GM18951 (cell line): ENCODE data around the gene DSCAM.

Source experiments
- POLR2A ChIP-seq: IDR thresholded peaks from 4 replicates; pipeline ENCODE4 v1.6.1; 2011; ENCODE audit warnings: mild to moderate bottlenecking; ENCODE audit not compliant: insufficient read length, insufficient read depth; ENCODE audit errors: extremely low read depth
- in situ Hi-C: fragments of 300-500 bp; cut with MboI; formaldehyde crosslinking; loops from one replicate; pipeline ENCODE4 v1.12.0; 2022; ENCODE audit warnings: low sequenced_read_pairs, mixed read lengths, inconsistent platforms; ENCODE audit not compliant: unreplicated experiment

DSCAM gene

GRCh38 chr21:40671716-40672115, 175.2 kb downstream of the DSCAM start:
- in situ Hi-C loops = no loop called here
- no peak for TF ChIP-seq POLR2A

GRCh38 chr21:40668555-40669275, 178.2 kb downstream of the DSCAM start:
- in situ Hi-C loops = no loop called here
- no peak for TF ChIP-seq POLR2A

GRCh38 chr21:40667967-40668366, 179.0 kb downstream of the DSCAM start:
- no peak for TF ChIP-seq POLR2A
- in situ Hi-C loops = no loop called here

GRCh38 chr21:40662889-40663288, 184.1 kb downstream of the DSCAM start:
- in situ Hi-C loops = no loop called here
- no peak for TF ChIP-seq POLR2A

- in situ Hi-C loops = no loop called here
- TF ChIP-seq POLR2A = no peak
Observed at GRCh38 chr21:40660461-40660860, 186.5 kb downstream of the DSCAM start.

GRCh38 chr21:40658311-40658710, 188.6 kb downstream of the DSCAM start:
- no peak for TF ChIP-seq POLR2A
- in situ Hi-C loops = no loop called here

- in situ Hi-C loops = no loop called here
- no peak for TF ChIP-seq POLR2A
Observed at GRCh38 chr21:40652436-40652835, 194.5 kb downstream of the DSCAM start.

GRCh38 chr21:40647706-40648105, 199.3 kb downstream of the DSCAM start:
- TF ChIP-seq POLR2A = no peak
- in situ Hi-C loops = no loop called here

- in situ Hi-C loops = no loop called here
- TF ChIP-seq POLR2A = no peak
Observed at GRCh38 chr21:40646651-40647050, 200.3 kb downstream of the DSCAM start.

GRCh38 chr21:40641042-40641441, 205.9 kb downstream of the DSCAM start:
- no peak for TF ChIP-seq POLR2A
- in situ Hi-C loops = no loop called here

GRCh38 chr21:40640266-40640789, 206.6 kb downstream of the DSCAM start:
- no peak for TF ChIP-seq POLR2A
- in situ Hi-C loops = no loop called here

- no peak for TF ChIP-seq POLR2A
- in situ Hi-C loops = no loop called here
Observed at GRCh38 chr21:40639616-40640194, 207.3 kb downstream of the DSCAM start.

- in situ Hi-C loops = no loop called here
- no peak for TF ChIP-seq POLR2A
Observed at GRCh38 chr21:40638466-40639251, 208.3 kb downstream of the DSCAM start.

GRCh38 chr21:40636026-40636425, 210.9 kb downstream of the DSCAM start:
- no peak for TF ChIP-seq POLR2A
- in situ Hi-C loops = no loop called here

- TF ChIP-seq POLR2A = no peak
- in situ Hi-C loops = no loop called here
Observed at GRCh38 chr21:40635391-40635790, 211.6 kb downstream of the DSCAM start.
